PC-9 (cell line): ENCODE results near the gene KCNA5. TPM values are rescaled to one million over a fixed set of nuclear protein-coding genes. Genes with fewer than 3 reads are reported as not detected.

Experiments
- BruUV-seq: library from RNA; stranded (reverse); fragments of 400-500 nt; replicated peaks from 2 replicates; lab custom pipeline; 2021; lab: Mats Ljungman, UMichigan
- CTCF ChIA-PET: fragments of 300-600 bp; sonication (Branson Sonifier 250); formaldehyde crosslinking; loops from one replicate; lab custom pipeline; 2022; ENCODE audit warnings: antibody characterized with exemption; lab: Charles Lee
- POLR2A ChIA-PET: fragments of 300-600 bp; sonication (Branson Sonifier 250); formaldehyde crosslinking; loops from one replicate; lab custom pipeline; 2022; ENCODE audit warnings: antibody characterized with exemption; ENCODE audit not compliant: unreplicated experiment; lab: Charles Lee
- DNase-seq, 2 experiments: peaks; one replicate each; pipeline versions ENCODE4 v3.0.0 to v3.0.0-alpha.2; 2015 to 2022; ENCODE audit warnings: mixed read lengths in 1 of 2
- H2AFZ ChIP-seq: fragments of 200-600 bp; sonication (generic); 2 replicates; pipeline ENCODE4 v1.8.1; 2017; ENCODE audit warnings: antibody characterized with exemption
- H3F3A ChIP-seq: fragments of 200-600 bp; sonication (generic); 2 replicates; pipeline ENCODE4 v1.8.1; 2017; ENCODE audit warnings: antibody characterized with exemption, mild to moderate bottlenecking, low read depth; ENCODE audit not compliant: insufficient read depth
- H3K27ac ChIP-seq: fragments of 200-600 bp; sonication (generic); 2 replicates; pipeline ENCODE4 v1.6.1; 2016; ENCODE audit warnings: mixed run types
- H3K27me3 ChIP-seq: fragments of 200-600 bp; sonication (generic); 2 replicates; pipeline ENCODE4 v1.6.1; 2016; ENCODE audit warnings: low read depth, mixed run types; ENCODE audit not compliant: insufficient read depth
- H3K36me3 ChIP-seq: fragments of 200-600 bp; sonication (generic); 2 replicates; pipeline ENCODE4 v1.6.1; 2016; ENCODE audit warnings: low read depth, mixed run types
- H3K4me1 ChIP-seq: fragments of 200-600 bp; sonication (generic); replicated peaks from 2 replicates; pipeline ENCODE4 v1.6.1; 2016; ENCODE audit warnings: mixed run types; ENCODE audit not compliant: insufficient read depth
- H3K4me2 ChIP-seq: fragments of 200-600 bp; sonication (generic); 2 replicates; pipeline ENCODE4 v1.6.1; 2017; ENCODE audit warnings: mixed run types
- H3K4me3 ChIP-seq: fragments of 200-600 bp; sonication (generic); 2 replicates; pipeline ENCODE4 v1.6.1; 2016; ENCODE audit warnings: mixed run types
- H3K79me2 ChIP-seq: fragments of 200-600 bp; sonication (generic); 2 replicates; pipeline ENCODE4 v1.6.1; 2017; ENCODE audit warnings: low read depth, mixed run types
- H3K9me2 ChIP-seq: fragments of 200-600 bp; sonication (generic); 2 replicates; pipeline ENCODE4 v1.8.1; 2017; ENCODE audit warnings: mild to moderate bottlenecking; ENCODE audit not compliant: insufficient read depth
- H3K9me3 ChIP-seq: fragments of 200-600 bp; sonication (generic); 2 replicates; pipeline ENCODE4 v1.8.1; 2016; ENCODE audit warnings: low read depth; ENCODE audit not compliant: insufficient read depth
- H4K20me1 ChIP-seq: fragments of 200-600 bp; sonication (generic); 2 replicates; pipeline ENCODE4 v1.8.1; 2017; ENCODE audit not compliant: insufficient read depth
- EZH2 ChIP-seq: fragments of 200-600 bp; sonication (generic); IDR thresholded peaks from 2 replicates; pipeline ENCODE4 v1.8.0; 2017; ENCODE audit warnings: antibody characterized with exemption, low read depth
- intact Hi-C: fragments of 100-400 bp; cut with micrococcal nuclease; formaldehyde crosslinking; loops from one replicate; pipeline ENCODE4 v1.10.0; 2022; ENCODE audit not compliant: unreplicated experiment
- total RNA-seq: library from RNA; stranded (reverse); gene quantifications from 2 replicates; pipeline ENCODE4 v1.2.3, GENCODE V29; 2021
- TF ChIP-seq, protein P1 (sequence below): fragments of 200-600 bp; sonication (generic); conservative IDR thresholded peaks from 2 replicates; pipeline ENCODE4 v1.6.1; 2017; ENCODE audit warnings: mixed run types, antibody characterized with exemption, mild to moderate bottlenecking, moderate library complexity

Gene KCNA5
- total RNA-seq, 1 experiment from 2014 or later, result not detected

DNA sequence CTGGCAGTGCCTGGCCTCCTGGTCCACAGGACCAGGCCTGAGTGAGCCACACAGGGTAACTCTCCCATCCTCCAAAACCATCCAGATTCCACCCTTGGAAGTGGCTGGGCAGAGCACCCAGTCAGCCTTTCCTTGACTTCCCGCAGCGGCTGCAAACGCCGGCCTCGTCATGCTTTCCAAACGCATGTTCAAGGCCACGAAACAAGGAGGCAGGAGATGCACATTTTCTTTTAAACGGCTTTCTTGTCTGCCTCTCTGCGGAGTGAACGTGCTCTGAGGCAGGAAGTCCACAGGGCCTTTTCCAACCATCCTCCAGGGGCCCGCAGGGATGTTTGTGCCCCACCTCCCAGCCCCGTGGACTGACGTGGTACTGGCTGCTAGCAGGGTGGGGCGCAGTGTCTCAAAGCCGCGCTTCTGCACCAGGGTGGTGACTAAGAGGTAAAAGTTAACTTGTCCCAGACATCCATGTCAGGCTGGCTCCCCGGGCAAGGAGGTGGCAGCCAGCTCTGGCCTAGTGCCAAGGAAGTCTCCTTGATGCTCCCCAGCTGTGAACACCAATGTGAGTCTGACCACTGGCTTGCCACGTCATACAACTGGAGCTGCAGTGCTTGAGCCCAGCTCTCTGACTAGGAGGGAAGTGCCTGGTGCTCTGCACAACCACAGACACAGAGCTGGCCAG lies 45.0 kb downstream of the KCNA5 start:
- intact Hi-C loops, result loop anchor here (10.0 kb wide), 1 partner anchor 356 kb away; no protein-coding TSS in a partner anchor
- BruUV-seq, result no TSS peak
- TF ChIP-seq EZH2, result no peak
- TF ChIP-seq, protein P1, sequence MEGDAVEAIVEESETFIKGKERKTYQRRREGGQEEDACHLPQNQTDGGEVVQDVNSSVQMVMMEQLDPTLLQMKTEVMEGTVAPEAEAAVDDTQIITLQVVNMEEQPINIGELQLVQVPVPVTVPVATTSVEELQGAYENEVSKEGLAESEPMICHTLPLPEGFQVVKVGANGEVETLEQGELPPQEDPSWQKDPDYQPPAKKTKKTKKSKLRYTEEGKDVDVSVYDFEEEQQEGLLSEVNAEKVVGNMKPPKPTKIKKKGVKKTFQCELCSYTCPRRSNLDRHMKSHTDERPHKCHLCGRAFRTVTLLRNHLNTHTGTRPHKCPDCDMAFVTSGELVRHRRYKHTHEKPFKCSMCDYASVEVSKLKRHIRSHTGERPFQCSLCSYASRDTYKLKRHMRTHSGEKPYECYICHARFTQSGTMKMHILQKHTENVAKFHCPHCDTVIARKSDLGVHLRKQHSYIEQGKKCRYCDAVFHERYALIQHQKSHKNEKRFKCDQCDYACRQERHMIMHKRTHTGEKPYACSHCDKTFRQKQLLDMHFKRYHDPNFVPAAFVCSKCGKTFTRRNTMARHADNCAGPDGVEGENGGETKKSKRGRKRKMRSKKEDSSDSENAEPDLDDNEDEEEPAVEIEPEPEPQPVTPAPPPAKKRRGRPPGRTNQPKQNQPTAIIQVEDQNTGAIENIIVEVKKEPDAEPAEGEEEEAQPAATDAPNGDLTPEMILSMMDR, result no peak
- ChIA-PET POLR2A (interaction anchor here (0.6 kb wide), 1 partner anchor 447 kb away, joined by 3 read pairs; no protein-coding TSS in a partner anchor), CTCF (no interaction called here)
- H3K9me2 ChIP-seq, result no peaks in the 10 kb centered on the region
- H3K36me3 ChIP-seq, result no peaks in the 10 kb centered on the region
- H2AFZ ChIP-seq, result no peak overlapping the region
- no peak overlapping the region for H3K27ac ChIP-seq
- no peaks in the 10 kb centered on the region; the same call in 1 of the 2 replicates for H4K20me1 ChIP-seq
- no peak overlapping the region for H3K4me2 ChIP-seq
- peak; percentile 27 to 67 for DNase-seq
- no peaks in the 10 kb centered on the region; the same call in 1 of the 2 replicates for H3K4me1 ChIP-seq
- peaks cover 11% of the 10 kb centered on the region; the same call in 1 of the 2 replicates for H3K27me3 ChIP-seq
- H3K79me2 ChIP-seq, result no peaks in the 10 kb centered on the region
- H3F3A ChIP-seq, result no peaks in the 10 kb centered on the region
- H3K9me3 ChIP-seq, result no peaks in the 10 kb centered on the region
- no peak overlapping the region for H3K4me3 ChIP-seq

DNA sequence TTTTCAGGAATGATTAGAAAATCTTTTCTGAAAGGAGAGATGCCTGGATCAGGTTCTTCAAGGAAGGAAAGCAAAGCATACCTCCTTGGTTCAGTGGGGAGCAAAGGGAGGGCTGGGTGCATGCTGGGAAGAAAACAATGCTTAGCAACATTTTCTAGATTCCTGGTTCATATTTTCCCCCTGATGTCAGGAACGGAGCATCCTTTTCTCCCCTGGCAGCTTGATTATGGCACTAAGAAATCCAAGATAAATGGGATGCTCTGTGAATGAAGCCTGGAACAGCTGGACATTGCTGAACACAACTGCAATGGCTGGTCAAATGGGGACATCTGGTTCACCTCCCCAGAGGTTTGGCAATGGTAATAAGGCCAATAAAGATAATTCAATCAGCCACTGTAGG lies 50.9 kb downstream of the KCNA5 start:
- Histone ChIP-seq H3K36me3 (no peaks in the 10 kb centered on the region), H3K79me2 (no peaks in the 10 kb centered on the region), H3K4me3 (no peak overlapping the region), H3K9me2 (no peaks in the 10 kb centered on the region), H3F3A (no peaks in the 10 kb centered on the region), H4K20me1 (no peaks in the 10 kb centered on the region; the same call in 1 of the 2 replicates), H2AFZ (no peak overlapping the region), H3K4me1 (peaks cover 7% of the 10 kb centered on the region; the same call in 1 of the 2 replicates), H3K27ac (no peak overlapping the region), H3K4me2 (no peak overlapping the region), H3K9me3 (no peaks in the 10 kb centered on the region), H3K27me3 (peaks cover 5% of the 10 kb centered on the region; the same call in 1 of the 2 replicates)
- DNase-seq, result no peak
- no peak for TF ChIP-seq EZH2
- TF ChIP-seq, protein P1, result no peak
- no TSS peak for BruUV-seq
- intact Hi-C loops, result no loop called here
- ChIA-PET CTCF (no interaction called here), POLR2A (no interaction called here)

DNA sequence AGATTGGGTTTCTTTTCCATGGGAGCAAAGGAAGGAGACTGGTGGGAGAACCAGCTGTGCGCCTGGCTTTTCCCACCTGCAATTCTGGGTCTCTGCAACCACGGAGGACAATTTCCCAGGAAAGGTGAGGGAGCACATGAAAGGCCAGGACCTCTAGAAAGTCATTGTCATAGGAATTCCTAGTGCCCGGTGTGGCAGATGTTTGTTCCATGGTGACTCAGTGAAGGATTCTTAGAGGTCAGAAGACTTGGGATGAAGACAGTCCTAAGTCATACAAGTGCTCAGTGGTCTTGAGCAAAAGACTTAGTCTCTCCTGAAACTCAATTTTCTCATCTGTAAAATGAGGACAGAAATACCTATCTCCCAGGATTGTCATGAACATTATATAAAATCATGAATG lies 51.3 kb downstream of the KCNA5 start:
- no TSS peak for BruUV-seq
- H3K27me3 ChIP-seq, result peaks cover 5% of the 10 kb centered on the region; the same call in 1 of the 2 replicates
- POLR2A ChIA-PET, result no interaction called here

More for the DNA sequence above, 51.3 kb downstream of the KCNA5 start:
- no peaks in the 10 kb centered on the region for H3K36me3 ChIP-seq
- H3K4me3 ChIP-seq, result no peak overlapping the region
- CTCF ChIA-PET, result no interaction called here
- no peaks in the 10 kb centered on the region for H3F3A ChIP-seq
- no peaks in the 10 kb centered on the region for H3K9me3 ChIP-seq
- no peak overlapping the region for H2AFZ ChIP-seq
- no peaks in the 10 kb centered on the region for H3K9me2 ChIP-seq
- no peaks in the 10 kb centered on the region for H3K79me2 ChIP-seq
- TF ChIP-seq EZH2, result no peak
- TF ChIP-seq, protein P1, result no peak
- intact Hi-C loops, result no loop called here
- H3K4me2 ChIP-seq, result no peak overlapping the region
- H3K27ac ChIP-seq, result no peak overlapping the region
- H4K20me1 ChIP-seq, result no peaks in the 10 kb centered on the region; the same call in 1 of the 2 replicates
- H3K4me1 ChIP-seq, result peaks cover 7% of the 10 kb centered on the region; the same call in 1 of the 2 replicates
- no peak for DNase-seq

Other genes starting within 250 kb of the KCNA5 start
- gene KCNA1, start 134.0 kb upstream of the KCNA5 start, total RNA-seq, result not detected in 2 replicates